ENCODE results near the gene CAP2. TPM values are rescaled to one million over a fixed set of nuclear protein-coding genes. Genes with fewer than 3 reads are reported as not detected.
"Not testable (repeated sequence)": the region's sequence is repeated elsewhere in the genome, so short reads cannot be mapped to it uniquely, and the experiment has no call there.

Gene CAP2
- total RNA-seq, 1 donor from 2014 or later = 47.5 TPM

DNA sequence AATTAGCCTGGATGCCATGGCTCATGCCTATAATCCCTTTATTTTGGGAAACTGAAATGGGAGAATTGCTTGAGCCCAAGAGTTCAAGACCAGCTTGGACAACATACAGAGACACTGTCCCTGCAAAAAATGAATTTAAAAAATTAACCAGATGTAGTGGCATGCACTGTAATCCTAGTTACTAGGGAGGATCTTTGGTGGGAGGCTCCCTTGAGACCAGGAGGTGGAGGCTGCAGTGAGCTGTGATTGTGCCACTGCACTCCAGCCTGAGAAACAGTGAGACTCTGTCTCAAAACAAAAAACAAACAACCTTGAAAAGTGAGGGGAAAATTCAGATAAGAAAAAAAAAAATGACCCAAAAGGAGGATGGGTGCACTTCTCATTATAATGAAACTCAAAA is 23.4 kb downstream of the CAP2 start:
- no peaks in the 10 kb centered on the region for H3K27me3 ChIP-seq (ENCODE audit: control insufficient read depth in 3 of 3, insufficient read depth in 3 of 3, low read length in 3 of 3)
- H3K9me3 ChIP-seq (ENCODE audit: control insufficient read depth in 3 of 3, low read length in 3 of 3) = no peaks in the 10 kb centered on the region
- no peak overlapping the region for H3K4me3 ChIP-seq (ENCODE audit: low read length in 3 of 3)
- peaks cover 49 to 68% (median 59%) of the 10 kb centered on the region in 3 donors for H3K4me1 ChIP-seq (ENCODE audit: control insufficient read depth in 3 of 3, insufficient read depth in 3 of 3, low read length in 3 of 3)
- peak overlapping the region in 1 of 3 donors; percentile 20 for H3K9ac ChIP-seq (ENCODE audit: low read depth in 1 of 3, low read length in 3 of 3)
- peak overlapping the region; percentile 89 for H3K27ac ChIP-seq (ENCODE audit: low read depth, low read length)
- peaks cover 0 to 6% (median 2%) of the 10 kb centered on the region in 3 donors for H3K36me3 ChIP-seq (ENCODE audit: control insufficient read depth in 3 of 3, insufficient read depth in 3 of 3, low read length in 3 of 3)

DNA sequence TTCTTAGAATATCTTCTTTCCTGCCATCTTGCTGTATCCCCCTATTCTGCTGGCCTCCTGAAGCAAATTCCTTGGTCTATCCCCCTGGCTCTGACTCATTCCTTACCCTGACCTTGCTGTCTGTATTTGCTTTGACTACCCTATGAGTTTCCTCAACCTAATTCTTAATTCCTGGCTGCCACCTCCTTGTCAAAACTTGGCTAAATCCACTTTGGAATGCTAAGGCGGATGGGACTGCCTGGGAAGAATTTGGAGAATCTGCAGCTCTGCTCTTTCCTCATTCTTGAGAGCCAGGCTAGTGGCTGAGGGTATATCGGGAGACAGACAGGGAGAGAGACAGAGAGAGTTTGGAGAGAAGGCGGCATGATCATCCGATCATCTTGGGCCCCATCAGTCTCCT is 24.4 kb downstream of the CAP2 start:
- Histone ChIP-seq H3K4me1 (ENCODE audit: control insufficient read depth in 3 of 3, insufficient read depth in 3 of 3, low read length in 3 of 3) (peaks cover 40 to 60% (median 58%) of the 10 kb centered on the region in 3 donors), H3K36me3 (ENCODE audit: control insufficient read depth in 3 of 3, insufficient read depth in 3 of 3, low read length in 3 of 3) (peaks cover 0 to 6% (median 3%) of the 10 kb centered on the region in 3 donors), H3K9ac (ENCODE audit: low read depth in 1 of 3, low read length in 3 of 3) (peak overlapping the region; percentile 24 to 65 (median 59)), H3K4me3 (ENCODE audit: low read length in 3 of 3) (peak overlapping the region; percentile 33 to 46 (median 41)), H3K27me3 (ENCODE audit: control insufficient read depth in 3 of 3, insufficient read depth in 3 of 3, low read length in 3 of 3) (no peaks in the 10 kb centered on the region), H3K27ac (ENCODE audit: low read depth, low read length) (peak overlapping the region; percentile 89), H3K9me3 (ENCODE audit: control insufficient read depth in 3 of 3, low read length in 3 of 3) (no peaks in the 10 kb centered on the region)

DNA sequence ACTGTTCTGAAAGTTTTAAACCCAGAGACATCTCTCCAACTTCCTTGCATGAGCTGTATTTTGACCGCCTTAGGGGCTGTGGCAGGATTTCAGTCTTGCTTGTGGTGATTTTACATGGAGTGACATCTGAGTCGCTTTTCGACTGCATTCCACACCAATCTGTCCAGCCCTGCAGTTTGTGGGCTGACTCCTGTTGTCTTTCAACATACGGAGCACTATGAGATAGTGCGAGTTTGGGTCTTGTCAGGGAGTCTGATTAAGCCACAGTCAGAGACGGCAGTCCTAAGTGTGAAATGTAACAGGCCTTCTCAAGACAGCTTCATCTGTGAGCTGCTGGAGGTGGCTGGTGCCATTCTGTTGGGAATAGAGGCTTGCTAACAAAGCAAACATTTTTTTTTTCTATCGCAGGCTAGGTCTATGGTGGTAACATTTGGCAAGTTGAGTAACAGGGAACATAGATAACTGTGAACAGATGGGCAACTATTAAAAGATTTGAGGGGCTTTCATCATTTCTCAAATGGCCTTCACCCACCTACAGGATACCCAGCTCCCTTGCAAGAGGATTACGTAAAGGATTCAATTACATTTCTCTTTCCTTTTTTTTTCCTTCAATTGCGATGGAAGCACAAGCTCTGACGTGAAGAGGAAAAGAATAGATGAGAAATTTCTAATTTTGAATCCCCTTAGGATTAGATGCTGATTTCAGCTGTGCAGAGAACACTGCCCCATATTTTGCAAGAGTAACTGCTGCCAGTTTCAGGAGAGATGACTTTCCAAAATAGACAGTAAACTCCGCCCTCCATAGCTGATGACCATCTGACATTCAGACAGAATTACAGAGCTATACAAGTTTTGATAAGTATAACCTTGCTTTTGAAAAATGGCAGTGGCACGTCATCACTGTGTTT is 25.1 kb downstream of the CAP2 start:
- Histone ChIP-seq H3K9me3 (ENCODE audit: control insufficient read depth in 3 of 3, low read length in 3 of 3) (no peaks in the 10 kb centered on the region), H3K27ac (ENCODE audit: low read depth, low read length) (peak overlapping the region; percentile 89), H3K9ac (ENCODE audit: low read depth in 1 of 3, low read length in 3 of 3) (peak overlapping the region; percentile 24 to 66 (median 65)), H3K27me3 (ENCODE audit: control insufficient read depth in 3 of 3, insufficient read depth in 3 of 3, low read length in 3 of 3) (no peaks in the 10 kb centered on the region), H3K4me1 (ENCODE audit: control insufficient read depth in 3 of 3, insufficient read depth in 3 of 3, low read length in 3 of 3) (peaks cover 45 to 61% (median 55%) of the 10 kb centered on the region in 3 donors), H3K4me3 (ENCODE audit: low read length in 3 of 3) (peak overlapping the region; percentile 33 to 54 (median 46)), H3K36me3 (ENCODE audit: control insufficient read depth in 3 of 3, insufficient read depth in 3 of 3, low read length in 3 of 3) (peaks cover 0 to 6% (median 3%) of the 10 kb centered on the region in 3 donors)

DNA sequence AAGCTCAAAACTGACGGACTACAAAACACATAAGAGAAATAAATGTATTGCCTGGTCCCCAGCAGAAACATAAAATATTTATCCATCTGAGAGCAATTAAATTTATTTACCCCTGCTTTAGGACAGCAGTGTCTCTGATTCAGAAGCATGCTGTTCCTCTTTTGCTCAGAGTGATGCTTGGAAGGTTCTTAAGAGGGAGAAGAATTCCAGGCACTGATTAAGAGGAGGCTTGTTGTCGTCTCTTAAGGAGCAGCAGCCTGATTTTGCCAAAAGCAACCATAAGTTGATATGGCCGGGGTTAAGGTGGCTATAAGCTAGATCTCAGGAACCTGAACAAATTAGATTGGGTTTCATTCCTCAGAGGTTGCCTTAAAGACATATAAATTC is 25.8 kb downstream of the CAP2 start:
- Histone ChIP-seq H3K9me3 (ENCODE audit: control insufficient read depth in 3 of 3, low read length in 3 of 3) (no peaks in the 10 kb centered on the region), H3K4me3 (ENCODE audit: low read length in 3 of 3) (peak overlapping the region in 2 of 3 donors; percentile 46 to 53), H3K36me3 (ENCODE audit: control insufficient read depth in 3 of 3, insufficient read depth in 3 of 3, low read length in 3 of 3) (peaks cover 0 to 7% (median 3%) of the 10 kb centered on the region in 3 donors), H3K27me3 (ENCODE audit: control insufficient read depth in 3 of 3, insufficient read depth in 3 of 3, low read length in 3 of 3) (no peaks in the 10 kb centered on the region), H3K4me1 (ENCODE audit: control insufficient read depth in 3 of 3, insufficient read depth in 3 of 3, low read length in 3 of 3) (peaks cover 45 to 60% (median 55%) of the 10 kb centered on the region in 3 donors), H3K27ac (ENCODE audit: low read depth, low read length) (peak overlapping the region; percentile 89), H3K9ac (ENCODE audit: low read depth in 1 of 3, low read length in 3 of 3) (peak overlapping the region; percentile 14 to 47 (median 24))

DNA sequence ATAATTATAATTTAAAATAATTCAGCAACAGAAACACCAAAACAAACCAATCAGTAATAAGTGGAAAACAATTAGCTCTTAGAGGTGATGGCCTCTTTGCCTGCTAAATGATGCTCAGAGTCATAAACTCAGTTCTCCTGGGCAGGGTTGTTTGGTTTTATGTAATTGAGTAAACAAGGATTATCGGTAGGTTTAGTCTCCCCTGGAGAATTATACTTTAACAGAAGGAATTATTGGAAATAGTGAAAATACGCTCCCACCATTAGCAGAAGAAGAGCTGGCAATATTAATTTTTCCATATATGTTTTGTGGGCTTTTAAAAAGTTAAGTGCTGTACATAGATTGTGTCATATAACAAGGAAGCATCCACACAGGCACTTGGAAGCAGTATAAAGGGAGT is 27.0 kb downstream of the CAP2 start:
- peak overlapping the region in 1 of 3 donors; percentile 28 for H3K9ac ChIP-seq (ENCODE audit: low read depth in 1 of 3, low read length in 3 of 3)
- peak overlapping the region; percentile 59 for H3K27ac ChIP-seq (ENCODE audit: low read depth, low read length)
- no peaks in the 10 kb centered on the region for H3K9me3 ChIP-seq (ENCODE audit: control insufficient read depth in 3 of 3, low read length in 3 of 3)
- peaks cover 45 to 59% (median 55%) of the 10 kb centered on the region in 3 donors for H3K4me1 ChIP-seq (ENCODE audit: control insufficient read depth in 3 of 3, insufficient read depth in 3 of 3, low read length in 3 of 3)
- no peak overlapping the region for H3K4me3 ChIP-seq (ENCODE audit: low read length in 3 of 3)
- peaks cover 0 to 15% (median 7%) of the 10 kb centered on the region in 3 donors for H3K36me3 ChIP-seq (ENCODE audit: control insufficient read depth in 3 of 3, insufficient read depth in 3 of 3, low read length in 3 of 3)
- no peaks in the 10 kb centered on the region for H3K27me3 ChIP-seq (ENCODE audit: control insufficient read depth in 3 of 3, insufficient read depth in 3 of 3, low read length in 3 of 3)

DNA sequence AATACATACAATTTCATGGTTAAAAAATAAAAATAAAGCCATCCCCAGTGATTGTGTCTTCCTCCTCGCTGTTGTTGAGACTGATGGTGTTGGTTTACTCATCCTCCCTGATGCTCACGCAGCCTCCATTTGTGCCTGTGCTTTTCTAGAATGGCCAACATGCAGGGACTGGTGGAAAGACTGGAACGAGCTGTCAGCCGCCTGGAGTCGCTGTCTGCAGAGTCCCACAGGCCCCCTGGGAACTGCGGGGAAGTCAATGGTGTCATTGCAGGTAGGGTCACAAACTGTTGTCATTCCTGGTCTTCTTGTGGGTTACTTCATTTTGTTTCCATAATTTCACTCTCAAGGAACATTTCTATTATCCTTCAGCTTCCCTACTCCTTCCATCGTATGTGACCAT is 28.0 kb downstream of the CAP2 start:
- H3K4me1 ChIP-seq (ENCODE audit: control insufficient read depth in 3 of 3, insufficient read depth in 3 of 3, low read length in 3 of 3) = peaks cover 40 to 53% (median 53%) of the 10 kb centered on the region in 3 donors
- H3K27ac ChIP-seq (ENCODE audit: low read depth, low read length) = peak overlapping the region; percentile 38
- no peaks in the 10 kb centered on the region for H3K27me3 ChIP-seq (ENCODE audit: control insufficient read depth in 3 of 3, insufficient read depth in 3 of 3, low read length in 3 of 3)
- H3K9me3 ChIP-seq (ENCODE audit: control insufficient read depth in 3 of 3, low read length in 3 of 3) = no peaks in the 10 kb centered on the region
- H3K36me3 ChIP-seq (ENCODE audit: control insufficient read depth in 3 of 3, insufficient read depth in 3 of 3, low read length in 3 of 3) = peaks cover 0 to 18% (median 13%) of the 10 kb centered on the region in 3 donors
- no peak overlapping the region for H3K4me3 ChIP-seq (ENCODE audit: low read length in 3 of 3)
- no peak overlapping the region for H3K9ac ChIP-seq (ENCODE audit: low read depth in 1 of 3, low read length in 3 of 3)

DNA sequence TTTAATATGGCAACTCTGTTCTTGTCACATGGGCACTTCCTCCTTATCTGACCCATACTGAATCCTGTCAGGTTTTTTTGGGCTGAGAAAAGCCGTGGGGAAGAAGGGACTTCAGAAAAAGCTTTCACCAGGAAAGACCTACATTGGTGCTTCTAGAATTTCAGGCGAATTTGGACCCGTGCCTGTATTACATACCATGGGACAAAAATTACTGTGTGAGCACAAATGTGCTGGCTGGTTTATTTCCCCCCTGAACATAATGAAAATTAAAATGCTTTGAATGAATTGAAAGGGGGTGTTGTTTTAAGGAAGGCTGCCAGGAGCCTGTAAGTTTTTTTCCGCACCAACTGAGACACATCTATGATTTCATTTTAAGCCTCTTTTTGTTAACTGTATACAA is 29.6 kb downstream of the CAP2 start:
- Histone ChIP-seq H3K4me1 (ENCODE audit: control insufficient read depth in 3 of 3, insufficient read depth in 3 of 3, low read length in 3 of 3) (peaks cover 30 to 44% (median 43%) of the 10 kb centered on the region in 3 donors), H3K4me3 (ENCODE audit: low read length in 3 of 3) (no peak overlapping the region), H3K36me3 (ENCODE audit: control insufficient read depth in 3 of 3, insufficient read depth in 3 of 3, low read length in 3 of 3) (peaks cover 10 to 32% (median 23%) of the 10 kb centered on the region in 3 donors), H3K27ac (ENCODE audit: low read depth, low read length) (peak overlapping the region; percentile 59), H3K27me3 (ENCODE audit: control insufficient read depth in 3 of 3, insufficient read depth in 3 of 3, low read length in 3 of 3) (no peaks in the 10 kb centered on the region), H3K9me3 (ENCODE audit: control insufficient read depth in 3 of 3, low read length in 3 of 3) (no peaks in the 10 kb centered on the region), H3K9ac (ENCODE audit: low read depth in 1 of 3, low read length in 3 of 3) (no peak overlapping the region)

DNA sequence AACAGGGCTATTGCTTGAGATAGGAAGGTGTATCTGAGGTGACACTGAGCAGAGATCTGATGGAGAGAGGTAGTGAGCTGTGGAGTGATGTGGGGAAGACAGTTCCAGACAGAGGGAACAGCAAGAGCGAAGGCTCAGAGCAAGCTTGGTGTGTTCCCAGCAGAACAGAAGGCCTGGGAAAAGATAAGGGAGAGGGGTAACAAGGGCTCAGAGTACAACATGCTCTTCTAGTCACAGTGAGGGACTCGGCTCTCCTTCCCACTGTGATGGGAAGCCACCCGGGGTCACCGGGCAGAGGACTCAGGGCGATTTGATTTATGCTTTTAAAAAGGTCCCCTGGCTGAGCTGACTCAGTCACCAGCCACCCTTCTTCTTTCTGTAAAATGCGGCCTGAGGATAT is 33.7 kb downstream of the CAP2 start:
- Histone ChIP-seq H3K36me3 (ENCODE audit: control insufficient read depth in 3 of 3, insufficient read depth in 3 of 3, low read length in 3 of 3) (peaks cover 10 to 25% (median 20%) of the 10 kb centered on the region in 3 donors), H3K27ac (ENCODE audit: low read depth, low read length) (peak overlapping the region; percentile 51), H3K9me3 (ENCODE audit: control insufficient read depth in 3 of 3, low read length in 3 of 3) (no peaks in the 10 kb centered on the region), H3K9ac (ENCODE audit: low read depth in 1 of 3, low read length in 3 of 3) (no peak overlapping the region), H3K4me1 (ENCODE audit: control insufficient read depth in 3 of 3, insufficient read depth in 3 of 3, low read length in 3 of 3) (peaks cover 26 to 40% (median 38%) of the 10 kb centered on the region in 3 donors), H3K4me3 (ENCODE audit: low read length in 3 of 3) (no peak overlapping the region), H3K27me3 (ENCODE audit: control insufficient read depth in 3 of 3, insufficient read depth in 3 of 3, low read length in 3 of 3) (no peaks in the 10 kb centered on the region)

DNA sequence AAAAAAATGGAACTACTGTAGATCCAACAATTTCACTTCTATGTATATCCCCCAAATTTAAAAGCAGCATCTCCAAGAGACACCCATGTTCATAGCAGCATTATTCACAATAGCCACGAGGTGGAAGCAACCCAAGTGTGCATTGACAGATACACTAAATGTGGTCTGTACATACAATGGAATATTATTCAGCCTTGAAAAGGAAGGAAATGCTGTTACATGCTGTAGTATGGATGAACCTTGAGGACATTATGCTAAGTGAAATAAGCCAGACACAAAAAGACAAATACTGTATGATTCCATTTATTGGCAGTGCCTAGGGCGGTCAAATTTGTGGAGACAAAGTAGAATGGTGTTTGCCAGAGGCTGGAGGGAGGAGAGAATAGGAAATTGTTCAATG is 34.2 kb downstream of the CAP2 start:
- peaks cover 10 to 25% (median 20%) of the 10 kb centered on the region in 3 donors for H3K36me3 ChIP-seq (ENCODE audit: control insufficient read depth in 3 of 3, insufficient read depth in 3 of 3, low read length in 3 of 3)
- H3K9ac ChIP-seq (ENCODE audit: low read depth in 1 of 3, low read length in 3 of 3) = no peak overlapping the region
- H3K27me3 ChIP-seq (ENCODE audit: control insufficient read depth in 3 of 3, insufficient read depth in 3 of 3, low read length in 3 of 3) = no peaks in the 10 kb centered on the region
- H3K4me3 ChIP-seq (ENCODE audit: low read length in 3 of 3) = no peak overlapping the region
- peak overlapping the region; percentile 51 for H3K27ac ChIP-seq (ENCODE audit: low read depth, low read length)
- no peaks in the 10 kb centered on the region for H3K9me3 ChIP-seq (ENCODE audit: control insufficient read depth in 3 of 3, low read length in 3 of 3)
- H3K4me1 ChIP-seq (ENCODE audit: control insufficient read depth in 3 of 3, insufficient read depth in 3 of 3, low read length in 3 of 3) = peaks cover 29 to 45% (median 35%) of the 10 kb centered on the region in 3 donors

DNA sequence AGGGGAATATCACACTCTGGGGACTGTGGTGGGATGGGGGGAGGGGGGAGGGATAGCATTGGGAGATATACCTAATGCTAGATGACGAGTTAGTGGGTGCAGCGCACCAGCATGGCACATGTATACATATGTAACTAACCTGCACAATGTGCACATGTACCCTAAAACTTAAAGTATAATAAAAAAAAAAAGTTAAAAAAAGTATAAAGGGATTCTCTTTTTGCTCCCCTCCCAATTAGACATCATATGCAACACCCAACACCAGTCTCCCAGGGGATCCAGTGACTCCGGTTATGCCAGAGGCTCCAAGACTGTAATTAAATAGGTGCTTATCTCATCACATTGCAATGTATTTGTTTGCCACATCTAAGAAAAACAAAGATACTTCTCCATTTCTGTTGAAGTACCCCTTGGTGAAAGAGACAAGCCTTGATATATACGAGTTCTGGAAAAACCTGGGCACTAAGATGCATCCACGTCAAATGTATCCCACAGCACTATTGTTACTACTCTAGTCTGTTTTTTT is 35.3 kb downstream of the CAP2 start:
- peaks cover 14 to 25% (median 20%) of the 10 kb centered on the region in 3 donors for H3K36me3 ChIP-seq (ENCODE audit: control insufficient read depth in 3 of 3, insufficient read depth in 3 of 3, low read length in 3 of 3)
- H3K27me3 ChIP-seq (ENCODE audit: control insufficient read depth in 3 of 3, insufficient read depth in 3 of 3, low read length in 3 of 3); H3K4me3 ChIP-seq (ENCODE audit: low read length in 3 of 3); H3K9me3 ChIP-seq (ENCODE audit: control insufficient read depth in 3 of 3, low read length in 3 of 3): not testable (repeated sequence)
- peak overlapping the region; percentile 93 for H3K27ac ChIP-seq (ENCODE audit: low read depth, low read length)
- peak overlapping the region in 2 of 3 donors; percentile 4 to 58 for H3K9ac ChIP-seq (ENCODE audit: low read depth in 1 of 3, low read length in 3 of 3)
- peaks cover 22 to 51% (median 35%) of the 10 kb centered on the region in 3 donors for H3K4me1 ChIP-seq (ENCODE audit: control insufficient read depth in 3 of 3, insufficient read depth in 3 of 3, low read length in 3 of 3)

All from skeletal muscle tissue (tissue), 4 donors.